LNCaP clone FGC (cell line): ENCODE data around the gene CBFB.
A peak's percentile ranks its signal among the peaks of the same experiment; 100 is the strongest.

Experiments used
- DNase-seq: peaks from one replicate; pipeline ENCODE4 v3.0.0-alpha.2; 2011; ENCODE audit warnings: low read depth
- H3K4me3 ChIP-seq: 2 replicates; pipeline ENCODE4 v1.5.1; 2011; ENCODE audit warnings: mild to moderate bottlenecking, low read depth, low read length, control low read depth
- TF ChIP-seq, protein P1 (sequence below): IDR thresholded peaks from 2 replicates; pipeline ENCODE4 v1.5.1; 2012; ENCODE audit warnings: mild to moderate bottlenecking; ENCODE audit not compliant: control insufficient read depth, insufficient read depth; ENCODE audit errors: extremely low read depth

Gene CBFB

DNA sequence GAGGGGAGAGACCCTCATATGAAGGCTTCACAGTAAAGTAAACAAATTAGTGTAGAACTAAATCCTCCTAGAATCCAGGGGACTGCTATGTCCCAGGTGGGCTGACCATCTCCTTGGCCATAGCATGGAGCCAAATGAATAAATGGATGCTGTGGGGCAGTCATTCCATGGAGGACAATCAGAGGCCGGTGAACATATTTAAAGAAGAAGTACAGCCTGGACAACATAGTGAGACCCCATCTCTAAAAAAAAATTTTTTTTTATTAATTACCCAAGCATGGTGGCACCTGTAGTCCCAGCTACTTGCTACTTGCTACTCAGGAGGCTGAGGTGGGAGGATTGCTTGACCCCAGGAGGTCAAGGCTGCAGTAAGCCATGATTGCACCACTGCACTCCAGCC lies 5.3 kb upstream of the CBFB start:
- no peak for DNase-seq
- H3K4me3 ChIP-seq, result no peak overlapping the region
- TF ChIP-seq, protein P1, sequence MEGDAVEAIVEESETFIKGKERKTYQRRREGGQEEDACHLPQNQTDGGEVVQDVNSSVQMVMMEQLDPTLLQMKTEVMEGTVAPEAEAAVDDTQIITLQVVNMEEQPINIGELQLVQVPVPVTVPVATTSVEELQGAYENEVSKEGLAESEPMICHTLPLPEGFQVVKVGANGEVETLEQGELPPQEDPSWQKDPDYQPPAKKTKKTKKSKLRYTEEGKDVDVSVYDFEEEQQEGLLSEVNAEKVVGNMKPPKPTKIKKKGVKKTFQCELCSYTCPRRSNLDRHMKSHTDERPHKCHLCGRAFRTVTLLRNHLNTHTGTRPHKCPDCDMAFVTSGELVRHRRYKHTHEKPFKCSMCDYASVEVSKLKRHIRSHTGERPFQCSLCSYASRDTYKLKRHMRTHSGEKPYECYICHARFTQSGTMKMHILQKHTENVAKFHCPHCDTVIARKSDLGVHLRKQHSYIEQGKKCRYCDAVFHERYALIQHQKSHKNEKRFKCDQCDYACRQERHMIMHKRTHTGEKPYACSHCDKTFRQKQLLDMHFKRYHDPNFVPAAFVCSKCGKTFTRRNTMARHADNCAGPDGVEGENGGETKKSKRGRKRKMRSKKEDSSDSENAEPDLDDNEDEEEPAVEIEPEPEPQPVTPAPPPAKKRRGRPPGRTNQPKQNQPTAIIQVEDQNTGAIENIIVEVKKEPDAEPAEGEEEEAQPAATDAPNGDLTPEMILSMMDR, result no peak

DNA sequence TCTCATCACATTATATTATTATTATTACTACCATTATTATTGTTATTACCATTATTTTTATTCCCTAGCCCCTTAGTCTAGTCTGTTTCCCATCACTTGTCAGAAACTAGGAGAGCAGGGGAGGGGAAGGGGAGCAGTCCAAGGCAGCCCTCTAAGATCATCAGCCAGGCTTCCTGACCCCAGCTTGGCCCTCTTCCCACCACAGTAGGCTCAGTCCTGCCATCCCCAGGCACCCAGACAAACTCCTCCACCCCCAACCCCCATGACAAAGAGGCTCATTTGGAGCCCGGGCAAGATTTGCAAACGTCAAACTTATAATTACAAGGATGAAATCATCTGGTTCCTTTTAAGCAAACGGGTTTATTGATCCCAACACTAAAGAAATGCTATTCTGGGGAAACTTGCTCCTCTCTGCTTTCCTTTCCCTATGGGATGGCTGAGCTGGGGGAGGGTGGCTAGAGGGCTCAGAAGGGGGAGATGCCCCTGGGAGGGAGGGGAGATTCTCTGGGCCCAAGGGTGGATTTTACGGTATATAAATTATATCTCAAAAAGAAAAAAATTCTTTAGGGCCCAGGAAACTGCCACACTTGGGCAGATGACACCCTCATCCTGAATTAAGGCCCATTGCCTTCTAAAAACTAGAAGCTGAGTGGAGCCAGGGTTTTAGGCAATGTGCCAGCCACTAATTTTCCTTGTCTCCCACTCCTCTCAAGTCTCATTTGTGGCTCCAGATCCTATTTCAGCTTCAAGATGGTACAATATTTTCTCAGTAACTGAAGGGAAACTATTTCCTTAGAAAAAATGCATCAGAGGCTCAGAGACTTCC lies 4.4 kb upstream of the CBFB start:
- TF ChIP-seq, protein P1, result no peak
- no peak overlapping the region for H3K4me3 ChIP-seq
- DNase-seq, result no peak

DNA sequence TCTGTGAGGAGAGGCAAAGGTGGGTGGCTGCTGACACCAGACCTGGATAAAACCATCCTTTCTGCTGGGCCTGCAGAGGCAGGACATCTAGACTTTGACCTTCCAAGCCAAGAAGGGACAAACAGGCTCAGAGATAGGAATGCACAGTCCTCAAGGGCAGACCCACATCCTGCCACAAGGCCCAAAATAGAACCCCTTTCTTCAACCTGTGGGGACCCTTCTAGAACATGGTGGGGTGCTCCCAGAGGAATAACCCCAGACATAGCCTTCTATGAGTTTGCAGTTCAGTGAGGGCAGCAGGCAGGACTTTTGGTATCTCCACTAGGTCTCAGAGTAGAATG lies 3.8 kb upstream of the CBFB start:
- TF ChIP-seq, protein P1, result no peak
- DNase-seq, result no peak
- H3K4me3 ChIP-seq, result no peak overlapping the region

DNA sequence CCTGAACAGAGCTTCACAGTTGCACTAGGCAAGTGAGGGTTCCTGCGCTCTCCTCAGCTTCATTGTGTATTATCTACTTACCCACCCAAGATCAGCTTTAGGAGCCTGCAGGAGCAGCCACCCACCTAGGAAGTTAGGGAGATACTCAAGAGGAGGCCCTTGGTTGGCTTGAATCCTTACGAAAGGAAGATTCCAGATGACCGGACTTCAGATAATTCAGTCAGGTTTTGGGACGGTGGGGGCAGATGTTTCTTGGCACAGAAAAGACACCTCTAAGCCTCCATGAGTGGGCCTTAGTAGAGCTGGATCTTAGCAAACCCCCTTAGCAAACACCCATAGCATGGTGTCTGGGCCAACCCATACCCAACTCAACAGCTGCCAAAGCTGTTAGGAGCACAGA lies 2.4 kb upstream of the CBFB start:
- H3K4me3 ChIP-seq, result no peak overlapping the region
- DNase-seq, result no peak
- TF ChIP-seq, protein P1, result no peak

DNA sequence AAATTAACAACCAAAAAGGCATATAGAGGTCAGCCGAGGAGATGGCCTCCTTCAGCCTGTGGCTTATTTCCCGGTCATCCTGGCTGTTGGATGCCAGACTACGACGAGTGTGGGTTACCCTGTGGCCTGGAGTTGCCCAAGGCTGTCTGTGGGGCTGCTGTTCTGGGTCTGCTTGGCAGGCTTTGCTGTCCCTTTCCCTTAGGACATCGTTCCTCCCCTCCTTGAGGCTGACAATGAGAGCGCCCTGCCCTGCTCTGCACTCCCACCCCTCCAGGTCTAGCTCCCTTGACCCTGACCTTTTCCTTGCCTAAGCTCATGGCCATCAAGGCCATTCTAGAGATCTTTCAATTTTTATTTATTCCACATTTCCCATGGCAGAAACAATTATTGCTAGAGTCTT lies 1.9 kb upstream of the CBFB start:
- H3K4me3 ChIP-seq, result no peak overlapping the region
- DNase-seq, result no peak
- TF ChIP-seq, protein P1, result no peak

DNA sequence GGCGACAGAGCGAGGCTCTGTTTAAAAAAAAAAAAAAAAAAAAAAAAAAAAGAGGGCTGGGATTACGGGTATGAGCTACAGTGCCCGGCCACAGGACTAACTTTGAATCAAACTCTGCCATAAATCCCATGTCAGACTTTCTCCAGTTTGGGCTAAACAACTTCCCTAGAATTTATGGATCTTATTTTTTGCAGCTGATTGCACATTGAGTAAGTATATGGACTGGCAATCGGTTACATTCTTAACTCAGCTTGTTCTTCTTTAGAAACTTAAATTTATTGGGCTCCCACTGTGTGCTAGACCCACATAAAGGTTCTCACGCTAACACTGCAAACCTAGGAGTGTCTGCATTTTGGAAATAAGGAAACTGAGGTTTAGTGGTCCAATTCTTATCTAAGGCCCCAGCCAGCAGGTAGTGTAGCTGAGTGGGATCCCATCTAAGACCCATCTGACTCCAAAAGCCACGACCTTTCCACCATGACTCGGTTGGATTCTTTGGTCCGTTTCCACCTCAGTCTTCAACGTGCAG lies 718 bp upstream of the CBFB start:
- DNase-seq, result no peak
- peak overlapping the region; percentile 75 for H3K4me3 ChIP-seq
- TF ChIP-seq, protein P1, result no peak
